Islet of Langerhans (tissue), 1 donor: ENCODE measurements around the gene SIK3.
A peak's percentile ranks its signal among the peaks of the same experiment; 100 is the strongest.

Experiments used
- FAIRE-seq: peaks from one replicate; lab custom pipeline; 2011; peaks lifted over from hg19 to GRCh38; lab: Jason Lieb, UNC

Gene SIK3

DNA sequence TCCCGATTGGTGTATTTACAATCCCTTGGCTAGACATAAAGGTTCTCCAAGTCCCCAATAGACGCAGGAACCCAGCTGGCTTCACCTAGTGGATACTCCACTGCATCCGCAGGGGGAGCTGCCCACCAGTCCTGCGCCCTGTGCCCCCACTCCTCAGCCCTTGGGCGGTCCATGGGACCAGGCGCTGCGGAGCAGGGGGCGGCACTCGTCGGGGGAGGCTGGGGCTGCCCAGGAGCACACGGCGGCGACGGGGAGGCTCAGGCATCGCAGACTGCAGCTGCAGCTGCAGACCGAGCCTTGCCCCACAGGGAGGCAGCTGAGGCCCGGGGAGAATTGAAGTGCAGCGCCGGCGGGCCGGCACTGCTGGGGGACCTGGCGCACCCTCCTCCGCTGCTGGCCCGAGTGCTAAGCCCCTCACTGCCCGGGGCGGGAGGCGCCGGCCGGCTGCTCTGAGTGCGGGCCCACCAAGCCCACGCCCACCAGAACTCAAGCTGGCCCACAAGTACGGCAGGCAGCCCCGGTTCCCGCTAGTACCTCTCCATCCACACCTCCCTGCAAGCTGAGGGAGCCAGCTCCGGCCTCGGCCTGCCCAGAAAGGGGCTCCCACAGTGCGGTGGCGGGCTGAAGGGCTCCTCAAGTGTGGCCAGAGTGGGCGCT, 12.2 kb upstream of the SIK3 start:
- FAIRE-seq = no peak

DNA sequence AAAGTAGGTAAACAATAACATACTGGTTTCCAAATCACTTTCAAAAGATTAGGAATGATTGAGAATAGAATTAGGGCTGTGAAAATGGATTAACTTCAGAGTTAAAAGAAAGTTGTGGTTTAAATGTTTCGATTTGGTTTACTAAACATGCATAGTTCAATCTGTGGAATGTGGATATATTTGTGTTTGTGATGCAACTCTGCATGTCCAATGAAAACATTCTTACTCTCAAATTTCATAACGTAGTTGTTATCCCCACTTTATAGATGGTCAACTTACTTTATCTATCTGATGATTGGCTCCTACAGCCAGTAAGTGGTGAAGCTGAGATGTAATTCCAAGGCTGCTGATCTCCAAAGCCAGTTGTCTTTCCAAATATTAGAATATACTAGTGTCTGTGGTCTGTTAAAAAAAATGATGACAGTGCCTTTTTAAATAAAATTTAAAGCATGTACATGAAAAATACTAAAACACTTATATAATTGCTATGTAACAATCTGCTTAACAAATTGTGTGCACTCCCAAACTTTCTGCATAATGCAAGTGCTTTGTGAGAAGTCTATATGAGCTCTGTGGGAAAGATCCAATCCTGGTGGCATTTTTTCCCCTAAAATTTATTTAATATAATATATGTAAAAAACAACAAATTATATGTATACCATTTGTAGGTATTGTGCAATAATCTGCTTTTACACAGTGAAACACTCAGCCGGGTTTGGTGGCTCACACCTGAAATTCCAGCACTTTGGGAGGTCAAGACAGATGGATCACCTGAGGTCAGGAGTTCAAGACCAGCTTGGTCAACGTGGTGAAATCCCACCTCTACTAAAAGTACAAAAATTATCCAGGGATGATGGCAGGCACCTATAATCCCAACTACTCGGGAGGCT, 9.7 kb upstream of the SIK3 start:
- FAIRE-seq = no peak

- no peak for FAIRE-seq
Observed at GRCh38 chr11:117100556-117100955, 2.3 kb upstream of the SIK3 start.

DNA sequence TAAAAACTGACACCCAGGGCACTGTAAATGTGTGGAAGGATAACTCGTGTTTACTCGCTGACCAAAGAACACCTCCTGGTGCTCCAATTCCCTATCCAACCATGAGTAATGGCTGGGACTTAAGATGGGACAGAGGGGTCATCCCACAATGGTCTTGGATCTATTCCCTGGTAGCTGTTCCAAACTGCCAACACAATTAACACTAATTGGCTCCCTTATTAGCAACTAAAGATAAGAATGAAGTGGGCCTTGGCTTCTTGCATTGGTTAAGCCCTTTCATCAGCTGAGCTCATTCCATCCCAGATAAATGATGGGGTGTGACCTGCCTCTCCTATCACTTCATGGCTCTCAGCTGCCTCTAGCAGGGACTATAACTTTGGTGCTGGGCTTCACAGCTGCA, 1.5 kb upstream of the SIK3 start:
- FAIRE-seq = no peak

- FAIRE-seq = no peak
Observed at GRCh38 chr11:117097389-117098268, 599 bp downstream of the SIK3 start.

DNA sequence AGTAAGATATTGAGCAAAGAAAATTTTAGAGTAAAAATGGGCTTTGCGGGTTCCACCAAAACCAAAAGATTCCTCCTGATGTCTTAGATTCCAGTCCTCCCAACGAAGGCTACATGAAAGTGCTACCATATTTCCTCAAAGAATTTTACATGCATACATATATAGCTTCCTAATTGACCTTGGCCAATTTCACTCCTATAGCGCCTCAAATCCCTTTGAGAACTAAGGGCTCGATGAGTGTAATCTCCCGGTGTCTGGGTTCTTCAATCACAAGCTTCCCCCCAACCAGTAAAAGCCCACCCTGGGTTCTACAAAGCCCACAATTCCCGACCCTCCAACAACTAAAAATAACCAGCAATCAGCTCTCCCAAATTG, 1.2 kb downstream of the SIK3 start:
- FAIRE-seq = no peak

DNA sequence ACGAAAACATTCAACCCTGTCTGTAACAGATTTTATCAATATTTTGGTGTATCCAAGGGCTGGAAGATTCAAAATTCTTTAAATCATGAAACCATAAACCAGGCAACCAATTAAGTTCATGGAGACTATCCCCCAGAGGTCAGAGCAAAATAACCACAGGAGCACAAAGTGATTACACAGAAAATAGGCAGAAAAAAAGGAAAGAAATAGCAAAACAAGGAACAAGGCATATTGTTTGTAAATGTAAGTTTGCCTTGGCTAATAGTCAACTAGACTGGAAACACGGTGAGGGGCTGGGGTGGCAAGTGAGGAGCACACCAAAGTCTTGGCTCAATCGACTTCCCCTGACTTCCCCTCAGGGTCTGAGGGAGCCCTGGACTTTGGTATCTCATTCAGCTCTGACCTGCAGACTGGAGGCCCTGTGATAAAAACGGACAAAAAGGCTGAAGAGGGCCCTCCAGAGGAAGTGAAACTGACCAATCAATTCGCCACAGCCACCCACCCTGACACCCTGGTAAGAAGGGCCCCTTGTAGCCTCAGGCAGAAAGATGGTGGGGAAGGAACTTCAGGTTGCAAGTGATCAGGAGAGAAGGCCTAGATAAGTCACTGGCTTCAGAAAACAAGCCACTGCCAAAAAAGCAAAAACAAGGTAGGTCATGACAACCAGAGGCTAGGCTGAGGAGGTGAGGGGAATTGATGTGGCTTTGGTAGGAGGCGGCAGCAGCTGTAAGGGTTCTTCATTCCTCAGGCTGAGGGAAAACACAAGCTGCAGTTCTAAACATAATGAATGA, 1.8 kb downstream of the SIK3 start:
- FAIRE-seq = no peak

GRCh38 chr11:117095284-117096161, 2.7 kb downstream of the SIK3 start:
- FAIRE-seq = no peak

DNA sequence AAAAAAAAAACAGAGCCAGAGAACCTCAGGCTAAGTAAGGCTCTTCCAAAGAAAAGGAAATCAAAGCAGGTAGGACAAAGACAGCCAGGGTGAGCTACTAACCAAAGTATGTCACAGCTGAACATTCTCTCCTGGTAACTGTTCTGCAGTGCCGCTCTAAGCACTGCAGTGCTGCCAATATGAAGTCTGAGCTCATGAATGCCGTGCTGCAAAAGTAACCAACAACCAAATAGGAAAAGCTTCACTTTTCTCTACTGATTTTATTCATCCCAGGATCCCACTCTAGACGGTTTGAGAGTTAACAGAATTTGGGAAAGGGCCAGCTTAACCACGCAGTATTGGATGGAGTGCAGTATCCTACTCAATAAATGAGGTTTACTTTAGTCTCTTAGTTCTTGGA, 3.5 kb downstream of the SIK3 start:
- FAIRE-seq = peak; percentile 47

DNA sequence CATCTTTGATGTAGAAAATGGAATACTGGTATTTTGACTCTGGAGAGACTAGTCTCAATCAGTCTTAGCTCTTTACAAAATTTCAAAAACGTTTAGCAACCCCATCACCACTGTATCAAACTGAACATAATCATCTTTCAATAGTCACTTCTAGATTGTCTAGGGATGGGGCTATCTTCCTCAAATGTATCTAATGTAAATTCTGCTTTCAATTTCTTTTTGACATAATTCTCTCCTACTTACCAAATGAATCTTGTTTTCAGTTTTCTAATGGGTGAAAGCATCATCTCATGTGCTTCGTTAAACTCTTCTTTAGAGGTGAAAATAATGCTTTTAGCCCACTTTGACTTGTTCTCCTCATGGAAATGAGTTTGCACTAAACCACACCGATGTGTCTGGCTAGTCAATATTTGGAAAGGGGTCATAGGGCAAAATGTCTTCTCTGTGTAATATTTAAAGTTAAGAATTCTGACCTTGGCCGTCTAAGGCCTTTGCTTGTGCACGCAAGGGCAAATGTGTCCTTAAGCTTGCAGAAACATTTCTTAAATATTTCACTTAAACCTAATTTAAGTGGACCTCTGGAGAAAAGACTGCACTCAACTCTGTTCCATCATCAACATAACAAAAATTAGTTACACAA, 5.2 kb downstream of the SIK3 start:
- FAIRE-seq = no peak

GRCh38 chr11:117091753-117092477, 6.3 kb downstream of the SIK3 start:
- no peak for FAIRE-seq

DNA sequence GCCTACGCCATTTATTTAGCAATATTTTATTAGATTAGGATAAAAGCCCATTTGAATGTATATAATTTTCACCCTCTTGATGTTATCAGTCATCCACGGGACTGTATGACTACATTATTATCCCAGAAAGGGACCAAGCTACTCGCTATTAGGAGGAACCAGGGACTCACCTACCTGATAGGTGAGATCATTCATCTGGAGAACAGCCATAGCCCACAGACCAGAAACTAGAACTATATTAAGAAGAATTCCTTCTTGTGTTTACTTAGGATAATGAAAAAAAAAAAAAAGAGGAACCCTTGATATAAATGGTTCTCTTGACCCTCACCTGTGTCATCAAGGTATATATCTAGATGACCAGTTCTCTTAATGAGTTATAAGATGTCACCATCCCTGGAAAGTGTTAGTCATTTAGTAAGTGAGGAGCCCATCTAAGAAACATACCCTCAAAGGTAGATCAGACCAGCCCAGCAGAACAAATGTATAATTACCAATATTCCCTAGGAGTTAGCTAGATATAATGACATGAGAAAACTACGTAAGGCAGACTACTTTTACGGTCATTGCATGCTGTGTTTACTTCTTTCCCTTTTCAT, 8.0 kb downstream of the SIK3 start:
- FAIRE-seq = peak; percentile 60

DNA sequence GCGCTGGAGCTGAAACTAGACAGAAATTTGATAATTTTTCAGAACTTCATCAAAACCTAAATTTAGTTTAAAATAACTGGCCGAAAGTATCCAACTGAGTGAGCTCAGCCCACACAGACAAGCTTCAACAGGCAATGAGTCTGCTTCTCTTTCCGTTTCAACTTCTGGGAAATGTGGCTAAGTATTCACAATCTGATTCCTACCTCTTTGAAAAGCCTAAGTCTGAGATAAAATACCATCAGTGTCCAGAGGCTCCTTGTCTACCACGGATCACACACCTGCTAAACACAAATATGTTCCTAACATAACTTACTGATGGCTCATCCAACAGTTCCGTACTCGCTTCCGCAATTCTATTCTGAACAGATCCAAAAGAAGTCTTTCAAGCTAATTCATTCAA, 8.5 kb downstream of the SIK3 start:
- peak; percentile 27 for FAIRE-seq

GRCh38 chr11:117087446-117087845, 10.8 kb downstream of the SIK3 start:
- FAIRE-seq = no peak

DNA sequence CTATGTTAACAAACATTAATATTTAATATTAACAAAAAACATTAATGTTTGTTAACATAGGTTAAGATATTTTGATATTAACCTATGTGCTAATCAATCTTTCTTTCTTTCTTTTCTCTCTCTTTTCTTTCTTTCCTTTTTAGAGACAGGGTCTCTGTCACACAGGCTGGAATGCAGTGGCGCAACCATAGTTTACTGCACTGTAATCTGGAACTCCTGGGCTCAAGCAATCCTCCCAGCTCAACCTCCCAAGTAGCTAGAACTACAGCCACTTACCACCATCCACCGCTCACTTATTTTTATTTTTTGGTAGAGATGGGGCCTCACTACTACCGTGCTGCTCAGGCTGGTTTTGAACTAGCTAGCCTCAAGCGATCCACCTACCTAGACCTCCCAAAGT, 13.2 kb downstream of the SIK3 start:
- FAIRE-seq = peak; percentile 49

- FAIRE-seq = no peak
Observed at GRCh38 chr11:117083011-117083935, 15.0 kb downstream of the SIK3 start.

- FAIRE-seq = peak; percentile 45
Observed at GRCh38 chr11:117081908-117082307, 16.3 kb downstream of the SIK3 start.

DNA sequence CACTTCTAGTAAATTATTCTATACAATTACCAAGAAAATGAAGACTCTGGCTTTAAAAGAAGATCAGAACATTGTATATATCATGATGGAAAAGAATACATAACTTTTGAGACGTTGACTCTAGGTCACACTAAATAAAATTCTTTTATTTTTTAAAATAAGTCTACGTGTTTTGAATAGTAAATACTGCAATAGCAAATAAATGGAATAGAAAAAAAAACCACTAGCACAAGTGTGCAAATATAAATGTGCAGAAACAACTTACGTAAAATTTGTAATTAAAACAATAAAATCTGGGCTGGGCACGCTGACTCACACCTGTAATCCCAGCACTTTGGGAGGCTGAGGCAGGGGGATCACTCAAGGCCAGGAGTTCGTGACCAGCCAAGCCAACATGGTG, 17.9 kb downstream of the SIK3 start:
- peak; percentile 30 for FAIRE-seq
